LNCAP (cell line): ENCODE measurements around the gene ZCCHC4.

Source experiments
- TF ChIP-seq, protein P1 (sequence below): fragments of 450-650 bp; IDR thresholded peaks from 2 replicates; pipeline ENCODE4 v1.5.1; 2017; ENCODE audit warnings: mild to moderate bottlenecking

Gene ZCCHC4

DNA sequence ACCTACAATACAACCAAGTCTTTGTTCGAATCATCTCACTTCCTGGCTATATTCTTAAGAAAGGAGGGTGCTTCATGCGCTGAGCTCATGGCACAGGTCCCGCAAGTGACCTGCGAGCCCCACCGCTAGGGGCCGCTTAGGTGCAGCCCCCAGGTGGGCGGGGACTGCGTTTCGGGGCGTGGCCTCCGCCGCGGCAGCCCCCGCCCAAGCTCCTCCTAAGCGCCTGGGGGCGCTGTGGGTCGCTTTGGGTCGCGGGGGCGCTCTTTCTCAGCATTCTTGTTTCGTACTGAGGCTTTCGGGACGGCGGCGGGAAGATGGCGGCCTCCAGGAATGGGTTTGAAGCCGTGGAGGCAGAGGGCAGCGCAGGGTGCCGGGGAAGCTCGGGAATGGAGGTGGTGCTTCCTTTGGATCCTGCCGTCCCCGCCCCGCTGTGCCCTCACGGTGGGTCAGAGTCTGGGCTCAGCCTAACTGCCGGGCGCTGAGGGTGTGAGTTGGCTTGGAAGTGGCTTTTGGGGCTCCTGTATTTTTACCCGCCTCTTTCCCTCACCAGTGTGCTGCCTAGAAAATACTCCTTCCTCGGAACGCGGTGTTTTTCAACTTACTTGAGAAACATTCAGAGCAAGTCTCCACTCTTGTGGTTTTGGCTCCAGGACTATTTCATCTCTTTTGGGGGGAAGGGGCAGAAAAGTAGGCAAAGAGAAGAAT is at the start of gene ZCCHC4:
TSS of gene ZCCHC4 (plus strand) at position 279 of the 705 bp plus-strand sequence. CDS start at position 315, 36 bp downstream.
- TF ChIP-seq, protein P1, sequence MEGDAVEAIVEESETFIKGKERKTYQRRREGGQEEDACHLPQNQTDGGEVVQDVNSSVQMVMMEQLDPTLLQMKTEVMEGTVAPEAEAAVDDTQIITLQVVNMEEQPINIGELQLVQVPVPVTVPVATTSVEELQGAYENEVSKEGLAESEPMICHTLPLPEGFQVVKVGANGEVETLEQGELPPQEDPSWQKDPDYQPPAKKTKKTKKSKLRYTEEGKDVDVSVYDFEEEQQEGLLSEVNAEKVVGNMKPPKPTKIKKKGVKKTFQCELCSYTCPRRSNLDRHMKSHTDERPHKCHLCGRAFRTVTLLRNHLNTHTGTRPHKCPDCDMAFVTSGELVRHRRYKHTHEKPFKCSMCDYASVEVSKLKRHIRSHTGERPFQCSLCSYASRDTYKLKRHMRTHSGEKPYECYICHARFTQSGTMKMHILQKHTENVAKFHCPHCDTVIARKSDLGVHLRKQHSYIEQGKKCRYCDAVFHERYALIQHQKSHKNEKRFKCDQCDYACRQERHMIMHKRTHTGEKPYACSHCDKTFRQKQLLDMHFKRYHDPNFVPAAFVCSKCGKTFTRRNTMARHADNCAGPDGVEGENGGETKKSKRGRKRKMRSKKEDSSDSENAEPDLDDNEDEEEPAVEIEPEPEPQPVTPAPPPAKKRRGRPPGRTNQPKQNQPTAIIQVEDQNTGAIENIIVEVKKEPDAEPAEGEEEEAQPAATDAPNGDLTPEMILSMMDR: peak; percentile 100

DNA sequence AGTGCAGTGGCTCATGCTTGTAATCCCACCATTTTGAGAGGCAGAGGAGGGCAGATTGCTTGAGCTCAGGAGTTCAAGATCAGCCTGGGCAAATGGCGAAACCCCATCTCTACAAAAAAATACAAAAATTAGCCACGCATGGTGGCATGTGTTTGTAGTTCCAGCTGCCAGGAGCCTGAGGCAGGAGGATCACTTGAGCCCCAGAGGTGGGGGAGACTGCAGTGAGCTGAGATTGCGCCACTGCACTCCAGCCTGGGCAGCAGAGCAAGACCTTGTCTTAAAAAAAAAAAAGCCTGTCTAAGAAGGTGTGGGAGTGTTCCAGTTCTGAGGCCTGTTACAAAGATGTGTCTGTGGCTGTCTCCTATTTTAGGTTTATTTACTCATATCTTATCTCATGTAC is 40.7 kb upstream of the ZCCHC4 start:
- TF ChIP-seq, protein P1: no peak

DNA sequence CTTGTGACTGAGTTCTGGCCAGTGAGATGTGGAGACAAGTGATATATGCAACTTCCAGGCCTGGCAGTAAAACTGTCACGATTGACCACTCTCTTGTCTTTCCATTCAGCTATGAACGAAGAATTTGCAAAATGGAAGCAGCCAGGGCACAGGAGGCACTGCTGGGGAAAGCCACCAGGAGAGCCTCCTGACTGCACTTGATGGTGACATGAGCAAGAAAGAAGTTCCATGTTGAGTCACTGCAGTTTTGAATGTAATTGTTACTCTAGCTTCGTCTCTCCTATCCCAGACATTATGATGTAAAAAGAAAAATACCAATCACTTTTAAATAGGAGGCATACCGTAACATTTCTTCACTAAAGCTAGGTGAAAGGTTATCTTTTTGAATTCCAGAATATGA is 32.4 kb upstream of the ZCCHC4 start:
- TF ChIP-seq, protein P1: no peak

GRCh38 chr4:25283948-25284347 is 28.6 kb upstream of the ZCCHC4 start:
- TF ChIP-seq, protein P1: no peak

DNA sequence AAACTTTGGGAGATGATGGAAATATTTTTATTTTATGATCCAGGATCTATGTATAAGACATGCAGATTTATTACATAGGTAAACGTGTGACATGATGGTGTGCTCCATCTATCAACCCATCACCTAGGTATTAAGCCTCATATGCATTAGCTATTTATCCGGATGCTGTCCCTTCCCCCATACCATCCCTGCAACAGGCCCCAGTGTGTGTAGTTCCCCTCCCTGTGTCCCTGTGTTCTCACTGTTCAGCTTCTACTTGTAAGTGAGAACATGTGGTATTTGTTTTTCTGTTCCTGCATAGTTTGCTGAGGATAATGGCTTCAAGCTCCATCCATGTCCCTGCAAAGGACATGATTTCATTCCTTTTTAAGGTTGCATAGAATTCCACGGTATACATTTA is 28.1 kb upstream of the ZCCHC4 start:
- TF ChIP-seq, protein P1: no peak

- TF ChIP-seq, protein P1: no peak
These were observed 22.0 kb upstream of the ZCCHC4 start for GRCh38 chr4:25290490-25291067.

DNA sequence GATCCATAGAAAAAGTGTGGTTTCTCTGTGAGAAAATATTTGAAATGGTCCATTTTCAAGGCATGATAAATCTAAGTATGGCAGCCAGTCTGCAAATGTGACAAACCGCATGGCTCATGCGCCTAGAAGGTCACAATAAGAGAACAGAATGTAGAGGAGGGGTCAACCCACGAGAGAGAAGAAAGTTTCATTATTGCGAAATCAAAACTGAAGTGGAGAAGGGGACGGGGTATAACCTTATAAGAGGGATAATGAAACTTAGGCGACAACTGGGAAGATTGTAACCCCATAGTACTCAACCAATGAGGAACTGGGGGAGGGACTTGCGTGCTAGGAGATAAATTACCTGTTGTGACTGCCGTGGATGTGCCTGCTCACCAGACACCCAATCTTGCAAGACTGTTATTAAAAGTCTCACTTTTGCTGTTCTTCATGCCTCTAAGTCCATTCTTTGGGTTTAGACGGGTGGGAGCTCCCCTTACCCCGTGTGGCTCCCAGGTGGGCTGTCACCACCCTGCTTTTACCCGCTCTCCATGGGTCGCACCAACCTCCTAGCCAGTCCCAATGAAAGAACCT is 21.3 kb upstream of the ZCCHC4 start:
- TF ChIP-seq, protein P1: no peak
